Loucy (cell line): Measurements from ENCODE around the gene IQSEC1.
A peak's percentile ranks its signal among the peaks of the same experiment; 100 is the strongest.

Source experiments
- H2AFZ ChIP-seq: fragments of 200-600 bp; sonication (generic); 2 replicates; pipeline ENCODE4 v1.6.0; 2016; ENCODE audit warnings: antibody characterized with exemption, mild to moderate bottlenecking, low read length, moderate library complexity
- H3F3A ChIP-seq: fragments of 200-600 bp; 2 replicates; pipeline ENCODE4 v1.6.0; 2016; ENCODE audit warnings: antibody characterized with exemption, low read depth, mild to moderate bottlenecking
- H3K27me3 ChIP-seq: fragments of 200-600 bp; sonication (generic); 2 replicates; pipeline ENCODE4 v1.6.1; 2014; ENCODE audit warnings: low read length, mild to moderate bottlenecking; ENCODE audit not compliant: insufficient read depth, poor library complexity, severe bottlenecking
- H3K36me3 ChIP-seq: fragments of 200-600 bp; sonication (generic); 2 replicates; pipeline ENCODE4 v1.6.1; 2016; ENCODE audit warnings: low read length; ENCODE audit not compliant: insufficient read depth
- H3K4me1 ChIP-seq: fragments of 200-600 bp; sonication (generic); 2 replicates; pipeline ENCODE4 v1.5.1; 2014; ENCODE audit warnings: low read length, mild to moderate bottlenecking; ENCODE audit not compliant: insufficient read depth, poor library complexity, severe bottlenecking
- H3K4me2 ChIP-seq: fragments of 200-600 bp; sonication (generic); 2 replicates; pipeline ENCODE4 v1.6.0; 2014; ENCODE audit warnings: antibody characterized with exemption, low read length, low read depth, mild to moderate bottlenecking; ENCODE audit not compliant: poor library complexity, severe bottlenecking
- H3K4me3 ChIP-seq: fragments of 200-600 bp; sonication (generic); 2 replicates; pipeline ENCODE4 v1.5.1; 2014; ENCODE audit warnings: low read length, mild to moderate bottlenecking, mixed read lengths; ENCODE audit not compliant: poor library complexity, severe bottlenecking
- H3K79me2 ChIP-seq: fragments of 200-600 bp; sonication (generic); 2 replicates; pipeline ENCODE4 v1.6.1; 2014; ENCODE audit warnings: low read length; ENCODE audit not compliant: insufficient read depth
- H3K9ac ChIP-seq: fragments of 200-600 bp; sonication (generic); 2 replicates; pipeline ENCODE4 v1.6.0; 2014; ENCODE audit warnings: mild to moderate bottlenecking, low read depth, low read length, moderate library complexity; ENCODE audit not compliant: poor library complexity, severe bottlenecking
- H3K9me2 ChIP-seq: fragments of 200-600 bp; sonication (generic); replicated peaks from 2 replicates; pipeline ENCODE4 v1.6.1; 2016; ENCODE audit warnings: low read depth, low read length, mixed read lengths
- H3K9me3 ChIP-seq: fragments of 200-600 bp; sonication (generic); 2 replicates; pipeline ENCODE4 v1.6.1; 2014; ENCODE audit warnings: mild to moderate bottlenecking, antibody characterized with exemption, low read length, low read depth; ENCODE audit not compliant: insufficient read depth
- H4K20me1 ChIP-seq: fragments of 200-600 bp; sonication (generic); 2 replicates; pipeline ENCODE4 v1.6.0; 2014; ENCODE audit warnings: antibody characterized with exemption, low read length, mild to moderate bottlenecking; ENCODE audit not compliant: insufficient read depth, poor library complexity, severe bottlenecking
- EZH2phosphoT487 ChIP-seq: fragments of 200-600 bp; IDR thresholded peaks from 2 replicates; pipeline ENCODE4 v1.6.1; 2018; ENCODE audit warnings: antibody characterized with exemption, mild to moderate bottlenecking, moderate library complexity, borderline replicate concordance
- TF ChIP-seq, protein P1 (sequence below): fragments of 200-600 bp; sonication (generic); conservative IDR thresholded peaks from 2 replicates; pipeline ENCODE4 v1.5.1; 2014; ENCODE audit warnings: mild to moderate bottlenecking, antibody characterized with exemption, low read length

IQSEC1 gene

DNA sequence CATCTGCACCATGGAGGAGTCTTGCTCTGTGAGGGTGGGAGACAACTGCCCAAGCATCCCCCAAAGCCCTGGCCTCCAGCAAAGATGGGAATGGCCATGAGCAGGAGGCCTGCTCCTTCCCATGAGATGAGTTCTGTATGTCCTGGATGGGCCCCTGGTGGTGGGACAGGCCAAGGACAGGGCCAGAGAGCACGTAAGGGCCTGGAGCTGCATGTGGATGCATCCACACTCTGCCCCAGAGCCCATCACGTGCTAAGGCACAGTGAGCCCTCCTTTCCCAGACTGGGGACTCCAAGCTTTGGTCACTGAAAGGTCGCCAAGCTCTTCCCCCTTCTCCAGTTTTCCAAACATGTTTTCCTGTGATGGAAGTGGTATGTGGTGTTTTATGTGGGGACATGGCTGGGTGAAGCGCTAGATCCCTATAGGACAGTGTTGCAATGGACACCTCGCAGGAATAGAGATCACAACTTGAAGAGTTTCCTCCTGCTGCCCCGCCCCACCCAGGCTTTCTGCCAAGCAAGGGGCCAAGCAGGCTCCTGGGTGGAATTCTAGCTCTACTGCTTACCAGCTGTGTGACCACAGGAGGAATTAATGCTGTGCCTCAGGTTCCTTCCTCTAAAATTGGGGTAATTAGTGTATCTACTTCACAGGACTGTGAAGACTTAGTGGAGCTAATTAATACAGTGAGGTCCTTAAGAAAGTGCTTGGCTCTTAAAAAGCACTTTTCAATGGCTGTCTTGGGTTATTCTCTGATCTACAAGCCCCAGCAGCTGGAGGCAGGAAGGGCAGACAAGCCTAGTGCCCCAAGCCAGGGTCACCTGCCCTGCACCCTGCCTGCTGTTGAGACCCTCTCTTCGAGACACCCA, 125.5 kb downstream of the IQSEC1 start:
- Histone ChIP-seq H3K4me3 (no peak overlapping the region), H3K36me3 (peaks cover 6% of the 10 kb centered on the region; the same call in 1 of the 2 replicates), H3K9me3 (no peaks in the 10 kb centered on the region), H2AFZ (no peak overlapping the region), H4K20me1 (peaks cover 59% of the 10 kb centered on the region), H3K9me2 (no peaks in the 10 kb centered on the region), H3K27me3 (no peaks in the 10 kb centered on the region), H3K4me2 (peak overlapping the region; percentile 5), H3K9ac (no peak overlapping the region), H3K4me1 (peaks cover 55% of the 10 kb centered on the region), H3F3A (no peaks in the 10 kb centered on the region), H3K79me2 (peaks cover 91% of the 10 kb centered on the region)
- TF ChIP-seq EZH2phosphoT487, result no peak
- TF ChIP-seq, protein P1, sequence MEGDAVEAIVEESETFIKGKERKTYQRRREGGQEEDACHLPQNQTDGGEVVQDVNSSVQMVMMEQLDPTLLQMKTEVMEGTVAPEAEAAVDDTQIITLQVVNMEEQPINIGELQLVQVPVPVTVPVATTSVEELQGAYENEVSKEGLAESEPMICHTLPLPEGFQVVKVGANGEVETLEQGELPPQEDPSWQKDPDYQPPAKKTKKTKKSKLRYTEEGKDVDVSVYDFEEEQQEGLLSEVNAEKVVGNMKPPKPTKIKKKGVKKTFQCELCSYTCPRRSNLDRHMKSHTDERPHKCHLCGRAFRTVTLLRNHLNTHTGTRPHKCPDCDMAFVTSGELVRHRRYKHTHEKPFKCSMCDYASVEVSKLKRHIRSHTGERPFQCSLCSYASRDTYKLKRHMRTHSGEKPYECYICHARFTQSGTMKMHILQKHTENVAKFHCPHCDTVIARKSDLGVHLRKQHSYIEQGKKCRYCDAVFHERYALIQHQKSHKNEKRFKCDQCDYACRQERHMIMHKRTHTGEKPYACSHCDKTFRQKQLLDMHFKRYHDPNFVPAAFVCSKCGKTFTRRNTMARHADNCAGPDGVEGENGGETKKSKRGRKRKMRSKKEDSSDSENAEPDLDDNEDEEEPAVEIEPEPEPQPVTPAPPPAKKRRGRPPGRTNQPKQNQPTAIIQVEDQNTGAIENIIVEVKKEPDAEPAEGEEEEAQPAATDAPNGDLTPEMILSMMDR, result peak; percentile 29; the same call in 1 of the 2 replicates

DNA sequence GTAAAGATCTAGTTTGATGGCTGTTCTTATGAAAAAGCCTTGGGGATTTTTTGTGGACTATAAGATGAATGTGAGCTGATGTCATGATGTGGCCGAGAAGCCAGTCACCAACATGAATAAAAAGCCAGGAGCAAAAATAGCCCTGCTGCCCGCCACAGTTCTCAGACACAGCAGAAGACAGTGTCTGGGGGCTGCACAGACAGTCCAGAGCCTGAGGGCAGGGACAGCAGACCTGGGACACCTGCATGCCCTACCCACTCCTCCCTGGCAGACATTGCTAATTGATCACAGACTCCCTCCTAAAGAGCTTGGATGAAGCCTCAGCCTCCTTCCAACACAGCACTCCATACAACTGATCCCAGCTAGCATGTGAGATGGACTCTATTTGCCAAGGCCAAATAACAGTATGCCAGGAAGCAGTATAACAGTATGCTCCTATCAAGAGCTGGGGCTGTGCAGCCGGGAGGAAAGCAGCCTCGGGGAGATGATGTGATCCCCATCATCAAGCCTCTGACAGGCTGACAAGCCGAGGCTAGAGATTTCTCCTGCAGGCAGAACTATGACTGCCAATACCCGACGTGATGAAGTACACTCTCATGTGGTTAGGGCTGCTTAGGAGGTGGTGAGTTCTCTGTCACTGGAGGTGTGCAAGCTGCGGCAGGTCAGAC, 126.4 kb downstream of the IQSEC1 start:
- H3K4me1 ChIP-seq, result peaks cover 51% of the 10 kb centered on the region
- no peak overlapping the region for H3K4me3 ChIP-seq
- no peak overlapping the region for H2AFZ ChIP-seq
- H3K79me2 ChIP-seq, result peaks cover 89% of the 10 kb centered on the region
- no peaks in the 10 kb centered on the region for H3K9me2 ChIP-seq
- no peaks in the 10 kb centered on the region for H3K9me3 ChIP-seq
- H3K36me3 ChIP-seq, result peaks cover 9% of the 10 kb centered on the region; the same call in 1 of the 2 replicates
- peak overlapping the region; percentile 5 for H3K4me2 ChIP-seq
- H3F3A ChIP-seq, result no peaks in the 10 kb centered on the region
- no peaks in the 10 kb centered on the region for H3K27me3 ChIP-seq
- H4K20me1 ChIP-seq, result peaks cover 59% of the 10 kb centered on the region
- no peak overlapping the region for H3K9ac ChIP-seq
- TF ChIP-seq, protein P1, result no peak
- no peak for TF ChIP-seq EZH2phosphoT487

DNA sequence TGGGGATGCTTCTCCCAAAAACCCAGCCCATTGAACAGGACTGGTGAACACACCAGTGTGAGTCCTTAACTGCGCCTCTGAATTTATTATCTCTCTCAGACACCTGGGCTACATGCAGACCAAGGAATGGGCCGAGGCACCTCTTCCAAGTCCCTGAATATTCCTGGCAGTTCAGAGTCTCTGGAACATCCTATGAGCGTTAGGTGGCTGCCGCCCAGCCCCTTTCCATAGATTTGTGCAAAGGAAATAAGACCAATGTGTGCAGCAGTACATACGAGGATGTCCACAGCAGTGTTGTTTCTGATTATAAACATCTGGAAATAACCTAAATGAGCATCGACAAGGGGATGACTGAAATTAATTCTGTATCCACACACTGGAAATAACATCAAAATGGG, 127.0 kb downstream of the IQSEC1 start:
- Histone ChIP-seq H3F3A (no peaks in the 10 kb centered on the region), H3K9me2 (no peaks in the 10 kb centered on the region), H3K36me3 (peaks cover 14% of the 10 kb centered on the region; the same call in 1 of the 2 replicates), H3K4me3 (no peak overlapping the region), H3K9me3 (no peaks in the 10 kb centered on the region), H3K79me2 (peaks cover 84% of the 10 kb centered on the region), H2AFZ (no peak overlapping the region), H3K4me1 (peaks cover 51% of the 10 kb centered on the region), H3K9ac (no peak overlapping the region), H3K4me2 (no peak overlapping the region), H4K20me1 (peaks cover 55% of the 10 kb centered on the region), H3K27me3 (no peaks in the 10 kb centered on the region)
- TF ChIP-seq, protein P1, result no peak
- TF ChIP-seq EZH2phosphoT487, result no peak
